Heart right ventricle (tissue), 16 donors: ENCODE measurements around the gene GLCE. TPM values are rescaled to one million over a fixed set of nuclear protein-coding genes. Genes with fewer than 3 reads are reported as not detected.

Experiments used
- ATAC-seq, 8 donors: fragments of 200-7000 bp; cut with Tn5 transposase; one replicate each; pipeline ENCODE4 v1.9.1; 2020; ENCODE audit warnings: mild to moderate bottlenecking in 8 of 8, moderate library complexity in 8 of 8, moderate number of reproducible peaks in 1 of 8
- DNase-seq, 2 donors: peaks; one replicate each; pipeline ENCODE4 v3.0.0-alpha.2; 2020
- H3K27ac ChIP-seq, 10 donors: fragments of 200-600 bp; sonication (generic) in 2 of 10; one replicate each; pipeline versions ENCODE4 v1.5.0 to v1.8.0; 2020 to 2022; ENCODE audit warnings: mild to moderate bottlenecking in 3 of 10
- H3K27me3 ChIP-seq, 7 donors: fragments of 200-600 bp; one replicate each; pipeline ENCODE4 v1.8.0; 2021 to 2022; ENCODE audit warnings: mild to moderate bottlenecking in 2 of 7
- H3K36me3 ChIP-seq, 9 donors: fragments of 200-600 bp; sonication (generic) in 1 of 9; one replicate each; pipeline versions ENCODE4 v1.5.0 to v1.8.0; 2020 to 2022; ENCODE audit warnings: mild to moderate bottlenecking in 2 of 9
- H3K4me1 ChIP-seq, 9 donors: fragments of 200-600 bp; sonication (generic) in 1 of 9; one replicate each; pipeline versions ENCODE4 v1.5.0 to v1.8.0; 2020 to 2022; ENCODE audit warnings: mild to moderate bottlenecking in 4 of 9
- H3K4me3 ChIP-seq, 10 donors: fragments of 200-600 bp; sonication (generic) in 2 of 10; one replicate each; pipeline versions ENCODE4 v1.5.0 to v1.8.0; 2020 to 2022; ENCODE audit warnings: mild to moderate bottlenecking in 7 of 10, moderate library complexity in 2 of 10
- H3K9me3 ChIP-seq, 11 donors: fragments of 200-600 bp in 10 of 11; sonication (generic) in 2 of 11; one replicate each; pipeline versions ENCODE4 v1.5.0 to v1.8.0; 2013 to 2022; ENCODE audit warnings: mild to moderate bottlenecking in 2 of 11, control low read depth in 1 of 11, moderate library complexity in 1 of 11
- CTCF ChIP-seq, 9 donors: fragments of 200-600 bp; sonication (generic) in 2 of 9; IDR thresholded peaks; one replicate each; pipeline versions ENCODE4 v1.5.0 to v1.8.0; 2021 to 2022; ENCODE audit warnings: antibody characterized with exemption in 9 of 9, mild to moderate bottlenecking in 5 of 9, moderate library complexity in 1 of 9
- WGBS, 2 donors: extraction: QIAGEN DNeasy Blood & Tissue Kit; methylation state at CpG; one replicate each; pipeline ENCODE4 v1.1.7; 2013; ENCODE audit warnings: inconsistent platforms in 1 of 2; 5-methylcytosine and 5-hydroxymethylcytosine counted together
- intact Hi-C, 10 donors: fragments of 100-400 bp; cut with DNase I; formaldehyde crosslinking; loops; one replicate each; pipeline versions ENCODE4 v1.11.1 to v1.14.2; 2022
- polyA plus RNA-seq, 2 donors: library from polyadenylated mRNA; stranded (reverse); fragments of 200-250 nt; gene quantifications; one replicate each; pipeline ENCODE4 v1.2.3, GENCODE V29; 2013
- total RNA-seq, 10 donors: library from RNA; stranded (reverse); fragmentation: NEBNext Ultra II Directional in 3 of 10; extraction: Animal tissue kit (Norgen Biotek cat#: 25700) in 3 of 10; gene quantifications; one replicate each; pipeline versions ENCODE4 v1.2.1 to v1.2.4, GENCODE V29; 2021 to 2023
- donor health status: Arrhythmogenic right ventricular cardiomyopathy.
- donor health status: ischemic (EF 13 %, LVEDD 7.1; RV severe dilation, severe dysfunction).
- donor health status: healthy with polysubstance abuse.
- donor health status: DM: no; HTN: yes; CAD: no.
- donor health status: DM: no; HTN: no; CAD: no.
- donor health status: ischemic (EF 25% LVEDD 6.9; RV normal size, moderate dysfunction).
- donor health status: ischemic (EF 25% LVEDD 5.7; RV mildly dilated, moderate dysfunction).
- donor health status: healthy.
- donor health status: DM: yes; HTN: yes; CAD: no.
- donor health status: Ischemic cardiomyopathy.
- donor health status: ischemic (EF 35%, LVEDD 5.7; RV mildly dilated, moderate dysfunction).
- donor health status: nonischemic (EF 11% LVEDD 7.7; RV severe dilation, severe dysfunction).
- donor health status: DM: yes; HTN: yes; CAD: no.
- donor health status: PGD.
- donor health status: ischemic (EF 29% LVEDD 5.4; RV normal size, mild dysfunction).
- donor health status: nonischemic (EF 23%, LVEDD 6.1; RV moderate dilation, normal function).

The GLCE gene
- total and polyA plus RNA-seq, 12 donors: 5.4 to 13.3 (median 7.5) TPM

- DNase-seq: no peak
- 61 to 81% methylated on average over 1 of the region's 1 CpG for WGBS, 2 donors
- H3K4me1 ChIP-seq: peaks cover 0 to 9% (median 0%) of the 10 kb centered on the region in 9 donors
- no peak for ATAC-seq
- peaks cover 0 to 6% (median 0%) of the 10 kb centered on the region in 11 donors for H3K9me3 ChIP-seq
- no peaks in the 10 kb centered on the region for H3K36me3 ChIP-seq
- intact Hi-C loops: loop anchor here in 1 of 10 donors (10.0 kb wide), 1 partner anchor 45 kb away; the partner anchor contains the start of gene GLCE
- TF ChIP-seq CTCF (IDR thresholded peaks at IDR 0.05): no peak
- no peak overlapping the region for H3K4me3 ChIP-seq
- no peak overlapping the region for H3K27ac ChIP-seq
- no peaks in the 10 kb centered on the region for H3K27me3 ChIP-seq
Measured at GRCh38 chr15:69209661-69210060, 49.2 kb downstream of the GLCE start.

- ATAC-seq (no peak), DNase-seq (no peak)
- Histone ChIP-seq H3K27me3 (no peaks in the 10 kb centered on the region), H3K27ac (no peak overlapping the region), H3K36me3 (no peaks in the 10 kb centered on the region), H3K4me1 (peaks cover 0 to 9% (median 0%) of the 10 kb centered on the region in 9 donors), H3K9me3 (peaks cover 0 to 5% (median 0%) of the 10 kb centered on the region in 11 donors), H3K4me3 (no peak overlapping the region)
- TF ChIP-seq CTCF (IDR thresholded peaks at IDR 0.05): no peak
- intact Hi-C loops: loop anchor here in 1 of 10 donors (10.0 kb wide), 1 partner anchor 46 kb away; the partner anchor contains the start of gene GLCE
Measured at GRCh38 chr15:69210574-69210973, 50.1 kb downstream of the GLCE start.

GRCh38 chr15:69213786-69214185 lies 53.4 kb downstream of the GLCE start:
- no peaks in the 10 kb centered on the region for H3K27me3 ChIP-seq
- no peak for ATAC-seq
- H3K4me1 ChIP-seq: peaks cover 0 to 4% (median 0%) of the 10 kb centered on the region in 9 donors
- H3K27ac ChIP-seq: no peak overlapping the region
- peaks cover 0 to 4% (median 0%) of the 10 kb centered on the region in 11 donors for H3K9me3 ChIP-seq
- H3K4me3 ChIP-seq: no peak overlapping the region
- no peak for TF ChIP-seq CTCF (IDR thresholded peaks at IDR 0.05)
- WGBS, 2 donors: 80 to 94% methylated on average over 3 of the region's 3 CpGs
- intact Hi-C loops: loop anchor here in 1 of 10 donors (10.0 kb wide), 1 partner anchor 49 kb away; the partner anchor contains the start of gene GLCE
- no peak for DNase-seq
- no peaks in the 10 kb centered on the region for H3K36me3 ChIP-seq

- ATAC-seq (no peak), DNase-seq (no peak)
- H3K4me1 ChIP-seq: peaks cover 0 to 4% (median 0%) of the 10 kb centered on the region in 9 donors
- H3K27me3 ChIP-seq: no peaks in the 10 kb centered on the region
- WGBS, 2 donors: 81 to 88% methylated on average over 2 of the region's 2 CpGs
- no peak overlapping the region for H3K4me3 ChIP-seq
- no peak overlapping the region for H3K27ac ChIP-seq
- intact Hi-C loops: loop anchor here in 1 of 10 donors (10.0 kb wide), 1 partner anchor 51 kb away; the partner anchor contains the start of gene GLCE
- no peaks in the 10 kb centered on the region for H3K36me3 ChIP-seq
- TF ChIP-seq CTCF (IDR thresholded peaks at IDR 0.05): no peak
- peaks cover 0 to 7% (median 0%) of the 10 kb centered on the region in 11 donors for H3K9me3 ChIP-seq
Measured at GRCh38 chr15:69215314-69216035, 55.0 kb downstream of the GLCE start.
